HG03558 (cell line): ENCODE measurements around the gene MARCHF7.

Source experiments
- ATAC-seq: cut with Tn5 transposase; IDR thresholded peaks from one replicate; pipeline ENCODE4 v1.9.1; 2021; ENCODE audit warnings: moderate number of reproducible peaks; ENCODE audit not compliant: unreplicated experiment; ENCODE audit errors: extremely low read depth

Gene MARCHF7

DNA sequence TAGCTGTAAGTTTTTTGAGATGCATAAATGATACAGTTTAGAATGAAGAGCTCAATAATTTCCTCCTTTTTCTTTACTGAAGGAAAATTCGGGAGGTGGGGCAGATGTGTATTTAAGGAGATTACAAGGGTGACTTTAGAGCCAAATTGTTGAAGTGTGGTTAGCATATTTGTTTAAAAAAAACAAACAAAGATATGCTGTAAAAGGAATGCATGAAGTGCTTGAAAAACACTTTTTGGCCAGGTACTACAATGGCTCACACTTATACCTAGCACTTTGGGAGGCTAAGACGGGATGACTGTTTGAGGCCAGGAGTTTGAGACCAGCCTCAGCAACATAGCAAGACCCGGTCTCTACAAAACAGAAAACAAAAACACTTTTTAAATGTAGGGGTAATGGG is 47.3 kb downstream of the MARCHF7 start:
- ATAC-seq = no peak

DNA sequence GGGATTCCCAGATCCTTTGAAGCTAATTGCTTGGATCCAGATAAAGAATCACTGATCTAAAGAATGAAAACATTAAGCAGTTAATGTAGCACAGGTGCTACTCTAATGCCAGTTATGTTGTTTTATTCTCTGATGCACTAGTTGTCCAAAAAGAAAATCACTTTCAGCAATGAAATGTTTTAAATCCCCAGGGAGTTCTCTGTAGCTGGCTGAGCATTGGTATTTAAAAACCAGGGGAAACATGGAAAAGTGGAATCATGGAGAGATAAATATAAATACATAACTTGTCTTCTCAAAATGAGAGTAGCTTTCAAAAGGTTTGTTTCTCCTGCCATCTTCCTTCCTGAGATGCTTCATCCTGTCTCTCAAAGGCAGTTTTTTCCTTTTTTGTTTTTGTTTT is 48.0 kb downstream of the MARCHF7 start:
- no peak for ATAC-seq

DNA sequence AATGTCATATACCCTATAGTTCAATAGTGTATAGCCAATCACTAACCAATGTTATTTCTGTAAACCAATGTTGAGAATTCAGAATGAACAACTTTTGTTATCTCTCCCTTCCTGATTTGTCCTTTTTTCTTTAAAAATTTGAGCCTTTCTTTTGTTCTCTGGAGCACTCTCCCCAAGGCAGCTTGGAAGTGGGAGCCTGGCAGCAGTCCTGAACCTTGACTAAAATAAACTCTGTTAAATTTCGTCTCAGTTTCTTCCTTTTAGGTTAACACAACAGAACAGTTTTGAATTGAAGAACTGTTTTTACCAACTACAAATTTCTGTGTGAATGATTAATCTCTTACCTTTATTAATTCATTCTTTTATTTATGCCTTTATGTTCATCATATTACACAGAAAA is 49.8 kb downstream of the MARCHF7 start:
- no peak for ATAC-seq
